ENCODE results near the gene MLLT1.

Gene MLLT1

DNA sequence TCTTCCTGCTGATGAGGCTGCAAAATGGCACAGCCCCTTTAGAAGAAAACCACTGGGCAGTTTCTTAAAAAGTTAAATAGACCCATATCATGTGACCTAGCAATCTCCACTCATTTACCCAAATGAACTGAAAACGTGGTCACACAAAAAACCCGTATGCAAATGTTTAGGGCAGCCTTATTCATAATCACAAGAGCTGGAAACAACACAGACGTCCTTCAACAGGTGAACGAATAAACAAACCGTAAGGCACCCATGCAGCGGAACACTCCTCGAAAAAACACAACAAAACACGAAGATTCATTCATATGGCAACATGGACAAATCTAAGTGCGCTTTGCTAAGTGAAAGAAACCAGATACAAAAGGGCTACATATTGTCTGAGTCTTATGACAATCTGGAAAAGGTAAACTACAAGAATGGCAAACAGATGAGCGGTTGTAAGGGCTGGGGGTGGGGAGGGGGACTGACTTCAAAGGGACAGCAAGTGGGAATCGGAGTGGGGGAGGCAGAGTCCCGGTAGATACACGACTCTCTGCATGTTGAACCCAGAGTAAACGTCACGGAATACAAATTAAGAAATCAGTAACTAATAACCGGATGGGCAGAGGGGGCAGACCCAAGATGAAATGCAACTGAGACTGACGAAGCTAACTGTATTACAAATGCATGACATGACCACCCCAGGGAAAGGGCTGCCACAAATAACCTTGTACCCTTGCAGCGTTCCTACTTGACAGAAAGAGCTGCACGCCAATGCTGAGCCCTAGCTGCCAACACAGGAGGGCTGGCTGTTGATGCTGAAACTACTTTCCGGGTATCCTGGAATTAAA is 33.4 kb downstream of the MLLT1 start:
- Histone ChIP-seq H3K27me3 (ENCODE audit: control insufficient read depth, low read length) (no peaks in the 10 kb centered on the region), H3K9me3 (ENCODE audit: control insufficient read depth, insufficient read depth, low read length) (no peaks in the 10 kb centered on the region), H3K4me2 (ENCODE audit: low read length) (peak overlapping the region; percentile 10; the same call in 1 of the 2 replicates), H4K20me1 (ENCODE audit: control insufficient read depth, insufficient read depth, low read depth, low read length) (peaks cover 29% of the 10 kb centered on the region), H3K79me2 (ENCODE audit: control insufficient read depth, low read length) (peaks cover 93% of the 10 kb centered on the region), H3K4me1 (ENCODE audit: control insufficient read depth, low read length) (peaks cover 55% of the 10 kb centered on the region), H3K27ac (ENCODE audit: low read depth, low read length) (no peak overlapping the region), H3F3A (ENCODE audit: control insufficient read depth, insufficient read depth) (no peaks in the 10 kb centered on the region), H3K4me3 (ENCODE audit: low read length) (no peak overlapping the region), H3K36me3 (ENCODE audit: control insufficient read depth, low read length) (peaks cover 16% of the 10 kb centered on the region), H3K9me2 (replicated peaks; ENCODE audit: control insufficient read depth, low read length) (no peaks in the 10 kb centered on the region)
- TF ChIP-seq, protein P1, sequence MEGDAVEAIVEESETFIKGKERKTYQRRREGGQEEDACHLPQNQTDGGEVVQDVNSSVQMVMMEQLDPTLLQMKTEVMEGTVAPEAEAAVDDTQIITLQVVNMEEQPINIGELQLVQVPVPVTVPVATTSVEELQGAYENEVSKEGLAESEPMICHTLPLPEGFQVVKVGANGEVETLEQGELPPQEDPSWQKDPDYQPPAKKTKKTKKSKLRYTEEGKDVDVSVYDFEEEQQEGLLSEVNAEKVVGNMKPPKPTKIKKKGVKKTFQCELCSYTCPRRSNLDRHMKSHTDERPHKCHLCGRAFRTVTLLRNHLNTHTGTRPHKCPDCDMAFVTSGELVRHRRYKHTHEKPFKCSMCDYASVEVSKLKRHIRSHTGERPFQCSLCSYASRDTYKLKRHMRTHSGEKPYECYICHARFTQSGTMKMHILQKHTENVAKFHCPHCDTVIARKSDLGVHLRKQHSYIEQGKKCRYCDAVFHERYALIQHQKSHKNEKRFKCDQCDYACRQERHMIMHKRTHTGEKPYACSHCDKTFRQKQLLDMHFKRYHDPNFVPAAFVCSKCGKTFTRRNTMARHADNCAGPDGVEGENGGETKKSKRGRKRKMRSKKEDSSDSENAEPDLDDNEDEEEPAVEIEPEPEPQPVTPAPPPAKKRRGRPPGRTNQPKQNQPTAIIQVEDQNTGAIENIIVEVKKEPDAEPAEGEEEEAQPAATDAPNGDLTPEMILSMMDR (IDR thresholded peaks at IDR 0.05; ENCODE audit: low read depth, low read length, poor library complexity, severe bottlenecking) = no peak
- no peak for TF ChIP-seq EZH2phosphoT487 (IDR thresholded peaks at IDR 0.05; ENCODE audit: borderline replicate concordance, low read length)

DNA sequence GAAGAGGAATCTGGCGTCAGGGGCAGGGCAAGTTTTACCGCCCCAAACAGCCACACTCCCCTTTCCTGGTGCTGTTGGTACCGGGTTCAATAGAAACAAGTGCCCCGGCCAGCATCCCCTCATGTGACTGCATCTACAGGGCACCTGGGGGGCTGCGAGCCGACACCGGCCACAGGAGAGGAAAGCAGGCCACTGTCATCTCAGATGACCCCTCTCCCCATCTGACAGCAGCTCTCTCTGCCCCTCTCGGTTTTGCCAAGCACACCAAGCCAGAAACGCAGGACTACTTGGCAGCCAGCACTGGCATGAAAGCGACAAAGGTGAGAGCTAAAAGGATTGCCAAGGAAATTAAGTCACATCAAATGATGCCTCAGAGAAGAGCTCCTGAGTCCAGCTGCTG is 37.1 kb downstream of the MLLT1 start:
- no peaks in the 10 kb centered on the region for H3K27me3 ChIP-seq (ENCODE audit: control insufficient read depth, low read length)
- no peak overlapping the region for H3K27ac ChIP-seq (ENCODE audit: low read depth, low read length)
- no peaks in the 10 kb centered on the region for H3F3A ChIP-seq (ENCODE audit: control insufficient read depth, insufficient read depth)
- H3K9me3 ChIP-seq (ENCODE audit: control insufficient read depth, insufficient read depth, low read length) = no peaks in the 10 kb centered on the region
- no peaks in the 10 kb centered on the region for H3K36me3 ChIP-seq (ENCODE audit: control insufficient read depth, low read length)
- H3K4me2 ChIP-seq (ENCODE audit: low read length) = no peak overlapping the region
- H3K79me2 ChIP-seq (ENCODE audit: control insufficient read depth, low read length) = peaks cover 94% of the 10 kb centered on the region
- no peaks in the 10 kb centered on the region for H3K9me2 ChIP-seq (replicated peaks; ENCODE audit: control insufficient read depth, low read length)
- H3K4me3 ChIP-seq (ENCODE audit: low read length) = no peak overlapping the region
- peaks cover 31% of the 10 kb centered on the region for H3K4me1 ChIP-seq (ENCODE audit: control insufficient read depth, low read length)
- H4K20me1 ChIP-seq (ENCODE audit: control insufficient read depth, insufficient read depth, low read depth, low read length) = peaks cover 11% of the 10 kb centered on the region
- no peak for TF ChIP-seq EZH2phosphoT487 (IDR thresholded peaks at IDR 0.05; ENCODE audit: borderline replicate concordance, low read length)
- TF ChIP-seq, protein P1 (IDR thresholded peaks at IDR 0.05; ENCODE audit: low read depth, low read length, poor library complexity, severe bottlenecking) = no peak

DNA sequence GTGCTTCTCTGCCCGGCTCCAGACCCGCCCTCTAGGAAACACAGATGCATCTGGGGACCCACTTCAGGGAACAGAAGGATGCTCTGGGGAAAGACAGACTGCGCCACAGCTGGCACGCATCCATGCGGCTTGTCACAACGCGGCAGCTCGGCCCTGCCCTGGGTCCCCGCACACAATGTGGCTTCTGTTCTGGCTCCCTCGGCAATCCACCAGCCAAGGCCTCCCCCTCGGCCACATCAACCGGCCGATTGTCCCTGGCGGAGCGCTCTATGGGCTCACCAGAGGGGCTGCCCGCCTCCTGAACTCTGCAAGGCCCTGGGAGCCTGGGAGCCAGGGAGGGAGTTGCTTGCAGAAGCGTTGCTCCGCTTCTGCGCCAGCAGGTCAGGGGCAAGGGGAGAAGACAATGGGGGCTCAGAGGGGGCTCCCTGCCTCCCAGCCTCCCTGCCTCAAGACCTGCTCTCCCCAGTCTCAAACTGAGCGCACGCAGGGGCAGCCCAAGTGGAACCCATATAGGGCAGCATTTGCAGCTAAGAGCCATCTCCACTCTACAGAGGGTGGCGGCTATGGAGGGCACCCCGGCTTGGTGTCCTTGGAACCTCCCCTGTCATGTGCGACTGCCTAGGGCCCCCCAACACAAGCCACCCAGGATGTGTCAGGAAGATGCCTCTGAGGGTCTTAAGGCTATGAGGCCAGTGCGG is 37.9 kb downstream of the MLLT1 start:
- TF ChIP-seq EZH2phosphoT487 (IDR thresholded peaks at IDR 0.05; ENCODE audit: borderline replicate concordance, low read length) = no peak
- TF ChIP-seq, protein P1 (IDR thresholded peaks at IDR 0.05; ENCODE audit: low read depth, low read length, poor library complexity, severe bottlenecking) = no peak
- H3K79me2 ChIP-seq (ENCODE audit: control insufficient read depth, low read length) = peaks cover 92% of the 10 kb centered on the region

More for the DNA sequence above, 37.9 kb downstream of the MLLT1 start:
- Histone ChIP-seq H3K4me1 (ENCODE audit: control insufficient read depth, low read length) (peaks cover 28% of the 10 kb centered on the region), H3K4me3 (ENCODE audit: low read length) (no peak overlapping the region), H3K36me3 (ENCODE audit: control insufficient read depth, low read length) (no peaks in the 10 kb centered on the region), H3F3A (ENCODE audit: control insufficient read depth, insufficient read depth) (no peaks in the 10 kb centered on the region), H3K4me2 (ENCODE audit: low read length) (no peak overlapping the region), H3K9me3 (ENCODE audit: control insufficient read depth, insufficient read depth, low read length) (no peaks in the 10 kb centered on the region), H3K9me2 (replicated peaks; ENCODE audit: control insufficient read depth, low read length) (no peaks in the 10 kb centered on the region), H4K20me1 (ENCODE audit: control insufficient read depth, insufficient read depth, low read depth, low read length) (peaks cover 11% of the 10 kb centered on the region), H3K27me3 (ENCODE audit: control insufficient read depth, low read length) (no peaks in the 10 kb centered on the region), H3K27ac (ENCODE audit: low read depth, low read length) (no peak overlapping the region)
